ENCODE data around the gene ELK4. TPM values are rescaled to one million over a fixed set of nuclear protein-coding genes. Genes with fewer than 3 reads are reported as not detected.

ELK4 gene
- total RNA-seq, 2 experiments from 2014 or later = 71.0 to 76.9 TPM

GRCh38 chr1:205577874-205578658 lies 53.7 kb downstream of the ELK4 start:
- no peaks in the 10 kb centered on the region for H3K36me3 Mint-ChIP-seq
- no peak overlapping the region for H3K27ac Mint-ChIP-seq
- no peak for DNase-seq
- no peaks in the 10 kb centered on the region for H3K27me3 Mint-ChIP-seq
- H3K4me3 Mint-ChIP-seq = no peak overlapping the region
- peaks cover 17% of the 10 kb centered on the region for H3K4me1 Mint-ChIP-seq
- H3K9me3 Mint-ChIP-seq = no peaks in the 10 kb centered on the region

DNA sequence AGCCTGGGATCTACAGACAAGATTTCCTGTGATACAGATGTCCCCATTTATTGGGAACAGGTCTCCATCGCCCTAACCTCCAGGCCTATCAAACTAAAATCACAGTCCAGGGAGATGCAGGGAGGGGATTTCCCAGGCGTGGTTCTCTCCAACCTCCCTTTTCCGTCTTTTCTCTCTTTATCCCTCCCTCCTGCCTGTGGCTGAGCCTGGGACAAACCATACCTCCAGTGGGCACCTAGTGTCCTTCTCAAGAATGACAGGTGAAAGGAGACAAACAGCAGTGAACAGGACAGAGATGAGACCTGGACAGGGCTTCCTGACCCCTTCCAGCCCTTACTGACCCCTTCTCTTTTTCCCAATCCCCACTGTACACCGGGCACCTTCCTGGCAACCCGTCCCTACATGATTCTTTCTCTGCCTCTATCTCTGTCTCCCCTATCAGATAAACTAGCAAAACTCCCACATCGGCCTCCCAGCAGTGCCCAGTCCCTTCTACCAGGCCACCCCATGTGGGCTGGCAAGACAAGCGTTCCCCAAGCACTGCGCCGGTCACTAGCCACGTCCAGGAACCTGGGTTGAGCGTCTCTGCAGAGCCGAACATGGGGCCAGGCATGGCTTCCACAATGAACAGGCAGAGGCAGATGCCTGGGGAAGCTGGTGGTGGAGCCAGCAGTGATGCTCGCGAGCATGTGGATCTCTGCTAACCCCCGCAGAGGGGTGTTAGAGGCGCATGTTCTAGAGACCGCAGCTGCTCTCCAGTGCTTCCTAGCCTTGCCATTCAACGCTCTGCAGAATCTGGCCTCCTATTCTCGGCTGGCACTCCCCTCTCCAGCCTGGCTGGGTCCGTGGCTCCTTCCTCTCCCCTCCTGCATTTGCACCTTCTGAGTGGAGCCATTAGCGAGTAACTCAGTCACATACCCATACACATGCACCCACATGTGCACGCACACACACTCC lies 54.7 kb downstream of the ELK4 start:
- no peak for DNase-seq
- Mint-ChIP-seq H3K4me1 (peaks cover 8% of the 10 kb centered on the region), H3K4me3 (no peak overlapping the region)

DNA sequence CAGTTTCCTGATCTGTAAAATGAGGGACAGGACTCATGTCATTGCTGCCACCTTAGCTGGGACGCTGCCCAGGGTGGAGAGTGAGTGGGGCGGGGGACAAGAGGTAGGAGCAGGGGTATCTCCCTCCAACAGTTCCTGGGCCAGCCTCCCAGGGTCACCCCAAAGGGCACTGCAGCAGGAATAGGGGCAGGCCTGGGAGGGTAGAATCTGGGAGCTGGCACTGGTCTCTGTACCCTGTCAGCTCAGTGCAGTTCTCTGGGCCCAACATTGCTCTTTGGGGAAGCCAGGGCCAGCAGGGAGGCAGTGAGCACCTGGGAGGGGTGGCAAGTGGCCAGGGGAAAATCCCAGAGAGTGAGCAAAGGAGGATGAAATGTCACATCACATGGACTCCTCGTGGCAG lies 55.8 kb downstream of the ELK4 start:
- H3K27ac Mint-ChIP-seq = no peak overlapping the region
- no peak overlapping the region for H3K4me3 Mint-ChIP-seq
- H3K36me3 Mint-ChIP-seq = no peaks in the 10 kb centered on the region
- peaks cover 11% of the 10 kb centered on the region for H3K27me3 Mint-ChIP-seq
- H3K9me3 Mint-ChIP-seq = no peaks in the 10 kb centered on the region
- no peak for DNase-seq
- peaks cover 3% of the 10 kb centered on the region for H3K4me1 Mint-ChIP-seq

More for the DNA sequence above, 54.7 kb downstream of the ELK4 start:
- Mint-ChIP-seq H3K36me3 (no peaks in the 10 kb centered on the region), H3K27ac (no peak overlapping the region), H3K27me3 (peaks cover 6% of the 10 kb centered on the region), H3K9me3 (no peaks in the 10 kb centered on the region)

GRCh38 chr1:205575294-205575885 lies 56.4 kb downstream of the ELK4 start:
- no peaks in the 10 kb centered on the region for H3K9me3 Mint-ChIP-seq
- peaks cover 6% of the 10 kb centered on the region for H3K4me1 Mint-ChIP-seq
- no peaks in the 10 kb centered on the region for H3K36me3 Mint-ChIP-seq
- H3K27me3 Mint-ChIP-seq = peaks cover 14% of the 10 kb centered on the region
- DNase-seq = no peak
- H3K27ac Mint-ChIP-seq = no peak overlapping the region
- no peak overlapping the region for H3K4me3 Mint-ChIP-seq

DNA sequence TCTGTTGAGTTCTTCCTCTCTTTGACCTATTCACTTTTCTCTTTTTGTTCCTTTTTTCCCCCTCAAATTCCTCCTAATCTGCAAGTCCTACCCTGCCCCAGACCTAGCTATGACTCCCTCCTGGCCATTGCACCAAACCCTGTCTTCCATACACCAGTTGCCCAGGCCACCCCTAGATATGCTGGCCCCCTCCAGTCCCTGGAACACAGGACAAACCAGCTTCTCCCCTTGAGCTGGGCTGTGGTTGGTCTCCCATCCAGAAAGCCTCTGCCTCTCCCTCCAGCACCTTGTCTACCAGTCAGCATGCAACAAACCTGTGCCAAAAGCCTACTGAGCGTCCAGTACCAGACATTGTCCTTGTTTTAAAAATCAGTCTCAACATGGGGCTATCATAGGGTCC lies 59.4 kb downstream of the ELK4 start:
- Mint-ChIP-seq H3K4me3 (no peak overlapping the region), H3K27me3 (peaks cover 39% of the 10 kb centered on the region), H3K9me3 (no peaks in the 10 kb centered on the region), H3K27ac (no peak overlapping the region), H3K36me3 (no peaks in the 10 kb centered on the region), H3K4me1 (peaks cover 10% of the 10 kb centered on the region)
- DNase-seq = no peak

DNA sequence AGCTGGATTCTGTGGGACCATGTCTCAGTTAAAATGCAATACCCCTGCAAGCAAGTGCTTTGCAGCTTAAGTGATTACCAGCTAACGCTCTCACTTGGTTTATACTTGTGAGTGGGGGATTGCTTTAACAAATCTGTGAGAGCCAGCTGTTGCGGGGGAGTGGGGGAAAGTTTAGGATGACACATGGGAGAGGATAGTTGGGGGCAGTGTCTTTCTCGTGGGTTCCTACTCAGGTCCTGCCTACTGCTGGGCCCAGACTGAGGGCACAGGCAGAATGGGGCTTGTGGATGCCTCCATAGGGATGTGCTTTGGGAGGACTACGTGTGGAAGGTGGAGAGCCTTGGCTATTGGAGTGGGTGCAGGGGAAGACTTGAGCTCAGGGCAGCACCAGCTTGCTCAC lies 60.1 kb downstream of the ELK4 start:
- no peak overlapping the region for H3K4me3 Mint-ChIP-seq
- no peaks in the 10 kb centered on the region for H3K9me3 Mint-ChIP-seq
- no peak for DNase-seq
- H3K4me1 Mint-ChIP-seq = peaks cover 10% of the 10 kb centered on the region
- H3K27ac Mint-ChIP-seq = no peak overlapping the region
- H3K27me3 Mint-ChIP-seq = peaks cover 42% of the 10 kb centered on the region
- H3K36me3 Mint-ChIP-seq = no peaks in the 10 kb centered on the region

- H3K27ac Mint-ChIP-seq = no peak overlapping the region
- no peak for DNase-seq
- H3K4me1 Mint-ChIP-seq = peaks cover 10% of the 10 kb centered on the region
- H3K9me3 Mint-ChIP-seq = no peaks in the 10 kb centered on the region
- no peaks in the 10 kb centered on the region for H3K36me3 Mint-ChIP-seq
- H3K4me3 Mint-ChIP-seq = no peak overlapping the region
- H3K27me3 Mint-ChIP-seq = peaks cover 47% of the 10 kb centered on the region
These were observed 60.8 kb downstream of the ELK4 start for GRCh38 chr1:205570796-205571537.

DNA sequence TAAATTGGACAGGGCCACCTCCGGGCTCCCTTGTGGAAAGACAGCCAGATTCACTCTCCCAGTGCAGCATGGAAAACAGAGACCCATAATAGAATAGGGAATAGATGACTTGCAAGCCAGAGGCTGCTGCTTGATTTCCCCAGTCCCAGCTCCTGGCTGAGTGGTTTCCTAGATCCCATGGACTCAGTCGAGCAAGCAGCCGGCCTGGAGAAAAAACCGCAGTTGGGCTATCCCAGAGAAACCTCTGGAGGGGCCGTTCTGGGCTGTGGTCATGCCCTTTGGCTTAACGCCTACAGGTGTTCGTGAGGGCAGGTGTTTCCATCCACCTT lies 61.7 kb downstream of the ELK4 start:
- peaks cover 10% of the 10 kb centered on the region for H3K4me1 Mint-ChIP-seq
- no peaks in the 10 kb centered on the region for H3K36me3 Mint-ChIP-seq
- H3K4me3 Mint-ChIP-seq = no peak overlapping the region
- DNase-seq = no peak
- no peak overlapping the region for H3K27ac Mint-ChIP-seq
- H3K27me3 Mint-ChIP-seq = peaks cover 51% of the 10 kb centered on the region
- no peaks in the 10 kb centered on the region for H3K9me3 Mint-ChIP-seq

DNA sequence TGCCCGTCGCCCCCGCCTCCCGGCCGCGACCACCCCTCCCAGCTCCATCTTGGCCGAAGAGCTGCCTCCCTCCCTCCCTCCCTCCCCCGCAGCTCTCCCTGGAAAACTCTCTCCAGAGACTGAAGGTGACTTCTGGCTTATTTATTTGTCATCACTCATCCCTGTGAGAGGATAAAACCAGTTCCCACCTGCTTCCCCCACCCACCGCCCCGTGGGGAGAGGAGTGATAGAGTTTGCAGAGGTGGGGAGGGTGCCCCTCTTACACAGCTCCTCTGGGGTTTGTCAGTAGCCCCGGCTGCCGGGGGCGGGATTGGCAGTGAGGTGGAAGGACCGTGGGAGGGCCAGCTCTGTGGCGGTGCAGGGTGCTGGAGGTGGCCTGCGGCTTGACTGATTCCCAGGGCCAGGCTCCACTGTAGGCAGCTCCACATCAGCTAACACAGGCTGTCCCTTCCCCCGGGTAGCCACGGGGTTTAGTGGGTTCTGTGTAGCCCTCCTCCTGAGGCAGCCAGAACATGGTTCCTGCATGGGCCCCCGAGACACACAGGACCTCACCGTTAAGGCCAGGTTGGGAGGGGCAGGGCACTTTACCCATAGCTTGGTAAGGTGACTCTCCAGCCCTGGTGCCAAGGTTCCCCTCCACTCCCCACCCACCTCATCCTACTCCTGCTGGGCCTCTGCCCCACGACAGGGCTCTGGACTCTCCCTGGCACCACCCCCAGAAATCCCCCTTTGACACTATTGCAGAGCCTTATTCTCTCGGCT lies 62.2 kb downstream of the ELK4 start:
- H3K27me3 Mint-ChIP-seq = peaks cover 51% of the 10 kb centered on the region

GRCh38 chr1:205568469-205569361 lies 63.1 kb downstream of the ELK4 start:
- Mint-ChIP-seq H3K4me3 (peak overlapping the region; percentile 59), H3K36me3 (no peaks in the 10 kb centered on the region), H3K27ac (no peak overlapping the region), H3K4me1 (peaks cover 10% of the 10 kb centered on the region), H3K9me3 (no peaks in the 10 kb centered on the region), H3K27me3 (peaks cover 51% of the 10 kb centered on the region)
- peak; percentile 32 for DNase-seq

More for the DNA sequence above, 62.2 kb downstream of the ELK4 start:
- DNase-seq = no peak
- Mint-ChIP-seq H3K4me1 (peaks cover 10% of the 10 kb centered on the region), H3K4me3 (no peak overlapping the region), H3K9me3 (no peaks in the 10 kb centered on the region), H3K36me3 (no peaks in the 10 kb centered on the region), H3K27ac (no peak overlapping the region)

DNA sequence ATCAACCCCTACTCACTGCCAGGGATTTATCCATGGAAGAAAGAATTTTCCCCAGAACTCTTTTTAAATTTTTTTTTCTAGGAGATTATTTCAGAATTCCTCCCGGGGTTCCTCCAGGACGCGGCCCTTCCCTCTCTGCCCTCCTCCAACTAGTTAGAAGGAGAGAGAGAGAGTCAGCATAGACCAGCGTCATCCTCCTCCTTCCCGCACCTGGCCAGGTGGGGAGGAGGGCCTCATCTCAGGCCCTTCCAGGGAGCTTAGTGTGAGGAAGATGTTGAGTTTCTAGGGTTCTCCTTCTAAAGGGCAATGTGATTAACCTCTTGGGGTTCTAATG lies 63.7 kb downstream of the ELK4 start:
- Mint-ChIP-seq H3K27me3 (peaks cover 51% of the 10 kb centered on the region), H3K4me3 (no peak overlapping the region), H3K4me1 (peaks cover 10% of the 10 kb centered on the region)

GRCh38 chr1:205567716-205568115 lies 64.1 kb downstream of the ELK4 start:
- H3K4me1 Mint-ChIP-seq = peaks cover 10% of the 10 kb centered on the region
- no peaks in the 10 kb centered on the region for H3K36me3 Mint-ChIP-seq
- no peak for DNase-seq
- H3K4me3 Mint-ChIP-seq = no peak overlapping the region
- H3K27me3 Mint-ChIP-seq = peaks cover 51% of the 10 kb centered on the region
- no peak overlapping the region for H3K27ac Mint-ChIP-seq
- no peaks in the 10 kb centered on the region for H3K9me3 Mint-ChIP-seq

More for the DNA sequence above, 63.7 kb downstream of the ELK4 start:
- H3K27ac Mint-ChIP-seq = no peak overlapping the region
- H3K9me3 Mint-ChIP-seq = no peaks in the 10 kb centered on the region
- no peak for DNase-seq
- H3K36me3 Mint-ChIP-seq = no peaks in the 10 kb centered on the region

GRCh38 chr1:205565799-205566198 lies 66.0 kb downstream of the ELK4 start:
- peaks cover 5% of the 10 kb centered on the region for H3K4me1 Mint-ChIP-seq
- no peaks in the 10 kb centered on the region for H3K36me3 Mint-ChIP-seq
- H3K27me3 Mint-ChIP-seq = peaks cover 46% of the 10 kb centered on the region
- H3K27ac Mint-ChIP-seq = no peak overlapping the region
- no peak for DNase-seq
- H3K4me3 Mint-ChIP-seq = no peak overlapping the region
- peaks cover 3% of the 10 kb centered on the region for H3K9me3 Mint-ChIP-seq

Data from activated naive CD8-positive, alpha-beta T cell treated with anti-CD3 and anti-CD28 coated beads for 36 hours (primary cell).